Parathyroid adenoma (tissue), 2 donors: ENCODE results near the gene PLCB1.

ENCODE experiments used
- H2AFZ ChIP-seq: fragments of 300-600 bp; sonication (generic); one replicate; pipeline ENCODE4 v1.7.0; 2017; ENCODE audit warnings: antibody characterized with exemption, mild to moderate bottlenecking
- H3K27ac ChIP-seq: fragments of 300-600 bp; sonication (generic); one replicate; pipeline ENCODE4 v1.7.0; 2017
- H3K27me3 ChIP-seq: fragments of 300-600 bp; sonication (generic); one replicate; pipeline ENCODE4 v1.7.0; 2017; ENCODE audit warnings: low read length; ENCODE audit not compliant: control insufficient read depth, insufficient read depth
- H3K36me3 ChIP-seq: fragments of 300-600 bp; sonication (generic); one replicate; pipeline ENCODE4 v1.7.0; 2017; ENCODE audit warnings: low read length; ENCODE audit not compliant: control insufficient read depth, insufficient read depth
- H3K4me1 ChIP-seq: fragments of 300-600 bp; sonication (generic); one replicate; pipeline ENCODE4 v1.7.0; 2017; ENCODE audit warnings: control low read depth
- H3K4me2 ChIP-seq: fragments of 300-600 bp; sonication (generic); one replicate; pipeline ENCODE4 v1.7.0; 2017; ENCODE audit warnings: low read length
- H3K4me3 ChIP-seq: fragments of 300-600 bp; sonication (generic); one replicate; pipeline ENCODE4 v1.7.0; 2017; ENCODE audit warnings: low read depth, low read length
- H3K79me2 ChIP-seq: fragments of 300-600 bp; sonication (generic); one replicate; pipeline ENCODE4 v1.7.0; 2017; ENCODE audit warnings: control low read depth
- H3K9ac ChIP-seq: fragments of 300-600 bp; sonication (generic); one replicate; pipeline ENCODE4 v1.7.0; 2017; ENCODE audit warnings: mild to moderate bottlenecking
- H3K9me3 ChIP-seq: fragments of 300-600 bp; sonication (generic); one replicate; pipeline ENCODE4 v1.7.0; 2017; ENCODE audit warnings: low read length; ENCODE audit not compliant: control insufficient read depth
- TF ChIP-seq, protein P1 (sequence below): fragments of 300-600 bp; sonication (generic); IDR thresholded peaks from one replicate; pipeline ENCODE4 v1.7.0; 2017; ENCODE audit warnings: antibody characterized with exemption, mild to moderate bottlenecking
- donor health status: primary hyperparathyroidism.

Gene PLCB1

DNA sequence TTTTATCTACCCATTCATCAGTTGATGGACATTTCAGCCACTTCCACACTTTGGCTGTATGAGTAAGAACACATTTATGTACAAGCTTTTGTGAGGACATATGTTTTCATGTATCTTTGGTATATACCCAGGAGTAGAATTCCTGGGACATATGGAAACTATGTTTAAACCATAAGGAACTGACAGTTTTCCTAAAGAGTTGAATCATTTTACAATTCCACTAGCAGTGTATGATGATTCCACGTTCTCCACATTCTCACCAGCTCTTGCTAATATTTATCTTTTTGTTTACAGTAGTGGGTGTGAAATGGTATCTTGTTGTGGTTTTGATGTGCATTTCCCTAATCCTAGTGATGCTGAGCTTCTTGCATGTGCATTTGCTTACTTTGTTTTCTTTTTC is 338.1 kb downstream of the PLCB1 start:
- Histone ChIP-seq H3K79me2 (peaks cover 20% of the 10 kb centered on the region), H3K36me3 (no peaks in the 10 kb centered on the region), H3K27ac (no peak overlapping the region), H3K4me2 (no peak overlapping the region), H2AFZ (no peak overlapping the region), H3K9me3 (no peaks in the 10 kb centered on the region), H3K4me1 (no peaks in the 10 kb centered on the region), H3K9ac (no peak overlapping the region), H3K4me3 (no peak overlapping the region), H3K27me3 (no peaks in the 10 kb centered on the region)
- TF ChIP-seq, protein P1, sequence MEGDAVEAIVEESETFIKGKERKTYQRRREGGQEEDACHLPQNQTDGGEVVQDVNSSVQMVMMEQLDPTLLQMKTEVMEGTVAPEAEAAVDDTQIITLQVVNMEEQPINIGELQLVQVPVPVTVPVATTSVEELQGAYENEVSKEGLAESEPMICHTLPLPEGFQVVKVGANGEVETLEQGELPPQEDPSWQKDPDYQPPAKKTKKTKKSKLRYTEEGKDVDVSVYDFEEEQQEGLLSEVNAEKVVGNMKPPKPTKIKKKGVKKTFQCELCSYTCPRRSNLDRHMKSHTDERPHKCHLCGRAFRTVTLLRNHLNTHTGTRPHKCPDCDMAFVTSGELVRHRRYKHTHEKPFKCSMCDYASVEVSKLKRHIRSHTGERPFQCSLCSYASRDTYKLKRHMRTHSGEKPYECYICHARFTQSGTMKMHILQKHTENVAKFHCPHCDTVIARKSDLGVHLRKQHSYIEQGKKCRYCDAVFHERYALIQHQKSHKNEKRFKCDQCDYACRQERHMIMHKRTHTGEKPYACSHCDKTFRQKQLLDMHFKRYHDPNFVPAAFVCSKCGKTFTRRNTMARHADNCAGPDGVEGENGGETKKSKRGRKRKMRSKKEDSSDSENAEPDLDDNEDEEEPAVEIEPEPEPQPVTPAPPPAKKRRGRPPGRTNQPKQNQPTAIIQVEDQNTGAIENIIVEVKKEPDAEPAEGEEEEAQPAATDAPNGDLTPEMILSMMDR: no peak

DNA sequence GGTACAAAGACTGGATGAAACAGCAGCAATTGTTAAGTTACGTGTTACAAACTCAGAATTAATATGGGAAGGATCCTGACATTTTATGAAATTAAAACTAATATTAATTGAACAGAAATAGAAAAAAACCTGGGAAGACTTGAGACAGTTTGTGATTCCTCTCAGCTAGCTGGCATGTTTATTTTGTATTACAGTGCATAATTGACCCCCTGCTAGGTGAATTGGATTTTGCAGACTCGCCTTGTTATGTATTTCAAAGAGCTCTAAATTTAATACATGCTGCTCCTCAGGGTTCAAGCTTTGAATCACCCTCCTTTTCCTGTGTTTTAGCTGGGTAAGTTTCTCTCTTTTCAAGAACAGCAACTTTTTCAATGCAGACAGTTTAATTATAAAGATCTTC is 339.4 kb downstream of the PLCB1 start:
- TF ChIP-seq, protein P1: no peak
- Histone ChIP-seq H3K36me3 (no peaks in the 10 kb centered on the region), H3K9me3 (no peaks in the 10 kb centered on the region), H3K4me1 (peaks cover 2% of the 10 kb centered on the region), H3K9ac (no peak overlapping the region), H3K27ac (no peak overlapping the region), H3K79me2 (peaks cover 26% of the 10 kb centered on the region), H3K27me3 (no peaks in the 10 kb centered on the region), H3K4me3 (no peak overlapping the region), H2AFZ (no peak overlapping the region), H3K4me2 (no peak overlapping the region)

DNA sequence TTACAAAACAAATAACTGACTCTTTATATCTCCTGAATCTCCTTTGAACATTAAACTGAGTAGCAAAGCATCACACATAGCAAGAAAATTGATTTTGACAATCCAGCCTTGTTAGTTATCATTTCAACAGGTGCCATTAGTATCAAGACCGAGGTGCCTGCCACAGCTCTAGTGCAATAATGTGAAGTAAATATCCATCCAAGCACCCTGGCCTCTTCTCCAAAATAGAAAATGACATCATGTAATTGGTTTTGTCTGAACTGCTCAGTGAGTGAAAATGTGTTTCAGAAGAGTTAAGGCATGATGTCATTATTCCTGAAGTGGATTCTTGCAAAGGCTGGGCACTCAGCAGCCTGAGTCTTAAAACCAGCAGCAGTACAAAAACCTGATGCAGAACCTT is 341.4 kb downstream of the PLCB1 start:
- TF ChIP-seq, protein P1: no peak
- Histone ChIP-seq H3K36me3 (no peaks in the 10 kb centered on the region), H3K9ac (no peak overlapping the region), H2AFZ (no peak overlapping the region), H3K4me3 (no peak overlapping the region), H3K4me2 (no peak overlapping the region), H3K27ac (no peak overlapping the region), H3K79me2 (peaks cover 20% of the 10 kb centered on the region), H3K9me3 (no peaks in the 10 kb centered on the region), H3K4me1 (peaks cover 2% of the 10 kb centered on the region), H3K27me3 (no peaks in the 10 kb centered on the region)

DNA sequence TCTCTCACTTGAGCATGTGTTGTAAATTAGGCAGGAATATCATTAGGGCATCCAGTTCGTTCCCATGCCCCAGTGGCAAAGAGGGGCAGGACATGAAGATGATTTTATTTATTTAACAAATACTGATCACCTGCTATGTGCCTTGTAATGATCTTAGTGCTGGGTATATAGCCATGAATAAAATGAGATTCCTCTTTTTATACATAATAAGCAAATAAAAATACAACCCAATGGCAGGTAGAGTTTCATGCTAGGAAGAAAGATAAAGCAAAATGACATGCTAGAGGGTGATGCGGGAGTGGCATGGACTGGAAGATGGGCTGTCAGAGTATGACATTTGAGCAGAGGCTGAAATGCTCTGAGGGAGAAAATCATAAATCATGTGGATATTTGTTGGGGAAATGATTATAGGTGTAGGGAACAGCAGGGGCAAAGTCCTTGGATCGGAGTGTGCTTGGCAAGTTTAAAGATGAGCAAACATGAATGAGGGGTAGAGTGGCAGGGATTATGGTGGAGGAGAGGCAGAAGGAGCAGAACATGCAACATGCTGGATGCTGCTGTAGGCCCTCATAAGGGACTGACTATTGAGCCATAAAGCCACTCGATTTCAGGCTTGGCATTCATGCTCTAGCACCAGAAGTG is 342.1 kb downstream of the PLCB1 start:
- Histone ChIP-seq H3K4me3 (no peak overlapping the region), H2AFZ (no peak overlapping the region), H3K79me2 (peaks cover 20% of the 10 kb centered on the region), H3K4me2 (no peak overlapping the region), H3K36me3 (no peaks in the 10 kb centered on the region), H3K4me1 (peaks cover 2% of the 10 kb centered on the region), H3K27ac (no peak overlapping the region), H3K9me3 (no peaks in the 10 kb centered on the region), H3K27me3 (no peaks in the 10 kb centered on the region), H3K9ac (no peak overlapping the region)
- TF ChIP-seq, protein P1: no peak

DNA sequence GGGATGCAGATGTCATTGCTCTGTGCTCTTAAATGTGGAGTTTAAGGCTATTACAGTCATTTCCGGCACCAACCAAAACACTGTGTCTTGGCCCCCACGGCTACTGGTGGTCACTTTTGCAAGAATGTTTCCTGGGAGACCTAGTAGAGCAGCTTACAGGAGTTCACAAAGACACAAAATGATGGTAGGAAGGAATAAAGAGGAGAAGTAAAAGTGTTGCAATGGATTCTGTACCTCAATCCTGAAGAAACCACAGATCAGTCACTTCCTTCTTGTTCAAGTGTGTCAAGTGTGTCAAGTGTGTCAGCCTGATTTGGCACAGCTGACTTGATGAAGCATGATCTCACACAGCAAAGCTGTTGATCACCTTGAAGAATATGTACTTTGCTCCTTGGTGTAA is 344.0 kb downstream of the PLCB1 start:
- Histone ChIP-seq H3K4me2 (no peak overlapping the region), H3K27ac (no peak overlapping the region), H3K36me3 (no peaks in the 10 kb centered on the region), H3K4me1 (peaks cover 2% of the 10 kb centered on the region), H3K27me3 (no peaks in the 10 kb centered on the region), H2AFZ (no peak overlapping the region), H3K79me2 (peaks cover 23% of the 10 kb centered on the region), H3K9ac (no peak overlapping the region), H3K4me3 (no peak overlapping the region), H3K9me3 (no peaks in the 10 kb centered on the region)
- TF ChIP-seq, protein P1: no peak
